ENCODE results near the gene THOC6. TPM values are rescaled to one million over a fixed set of nuclear protein-coding genes. Genes with fewer than 3 reads are reported as not detected.
"Not testable (repeated sequence)": the region's sequence is repeated elsewhere in the genome, so short reads cannot be mapped to it uniquely, and the experiment has no call there.

Gene THOC6
- total and polyA plus RNA-seq, 7 experiments from 2014 or later: 25.3 to 60.6 (median 27.0) TPM

DNA sequence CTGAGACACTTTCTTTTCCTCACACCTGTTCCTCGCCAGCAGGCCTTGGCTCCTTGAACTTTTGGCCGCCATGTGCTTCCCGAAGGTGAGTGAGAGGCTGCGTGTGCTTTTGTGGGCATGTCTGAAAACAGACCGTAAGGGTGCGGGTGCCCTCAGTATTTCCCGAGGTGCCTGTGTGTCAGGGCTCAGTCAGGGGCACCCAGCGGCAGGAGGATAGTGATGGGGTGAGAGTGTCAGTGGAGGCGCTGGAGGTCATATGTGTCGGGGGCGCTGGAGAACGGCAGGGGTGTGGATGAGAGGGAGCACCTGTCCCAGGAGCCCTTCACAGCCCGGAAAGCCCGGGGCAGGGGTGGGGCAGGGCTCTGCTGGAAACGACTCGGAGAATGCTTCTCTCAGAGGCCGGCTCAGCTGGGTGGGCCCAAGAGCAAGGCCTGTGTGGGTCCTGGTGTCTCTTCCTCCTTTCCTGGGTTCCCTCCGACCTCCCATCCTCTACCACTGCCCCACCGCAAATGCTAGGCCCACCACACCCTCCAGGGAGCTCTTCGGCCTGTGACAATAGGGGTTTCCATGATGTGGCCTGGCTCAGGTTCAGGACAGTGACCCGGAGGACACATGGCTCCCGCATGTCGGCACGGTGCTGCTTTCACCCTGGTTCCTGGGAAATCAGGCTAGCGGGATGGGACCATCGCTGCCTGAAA is 42.1 kb downstream of the THOC6 start:
- H3K27ac ChIP-seq (ENCODE audit: low read depth, low read length): peak overlapping the region; percentile 88
- peaks cover 25 to 30% of the 10 kb centered on the region in 2 donors for H3K4me1 ChIP-seq (ENCODE audit: control insufficient read depth in 2 of 2, insufficient read depth in 2 of 2, low read length in 2 of 2)
- H3K4me3 ChIP-seq (ENCODE audit: low read length): peak overlapping the region; percentile 78
- ChIA-PET CTCF (interaction anchor here (0.7 to 13.9 kb wide), 6 partner anchors 10 to 64 kb away, joined by 3 to 244 read pairs (median 6); partner anchors contain the start of gene ZNF213), POLR2A (interaction anchor here (0.7 to 10.4 kb wide), 19 partner anchors 10 to 201 kb away, joined by 3 to 182 read pairs (median 5); partner anchors contain the start of genes ZNF213 and ZSCAN10)
- Mint-ChIP-seq H3K27ac (peak overlapping the region; percentile 94 to 100 (median 98)), H3K36me3 (peaks cover 8 to 61% (median 25%) of the 10 kb centered on the region in 5 donors), H3K9me3 (peaks cover 0 to 6% (median 0%) of the 10 kb centered on the region in 11 donors), H3K4me1 (peaks cover 44 to 70% (median 61%) of the 10 kb centered on the region in 7 donors), H3K27me3 (no peaks in the 10 kb centered on the region), H3K4me3 (peak overlapping the region; percentile 98 to 100 (median 99))
- intact Hi-C loops (cut with micrococcal nuclease): loop anchor here (1.0 kb wide), 2 partner anchors 9 to 58 kb away; no protein-coding TSS in a partner anchor
- H3K36me3 ChIP-seq (ENCODE audit: control insufficient read depth in 2 of 3, insufficient read depth in 3 of 3, low read length in 3 of 3): peaks cover 0 to 20% (median 3%) of the 10 kb centered on the region in 3 experiments
- DNase-seq (peak in 2 of 9 donors; percentile 38 to 41), ATAC-seq (peak; percentile 33)
- H3K27me3 ChIP-seq (ENCODE audit: control insufficient read depth in 2 of 2, insufficient read depth in 2 of 2, low read length in 2 of 2): no peaks in the 10 kb centered on the region
- no peaks in the 10 kb centered on the region for H3K9me3 ChIP-seq (ENCODE audit: control insufficient read depth in 2 of 3, low read length in 3 of 3)

DNA sequence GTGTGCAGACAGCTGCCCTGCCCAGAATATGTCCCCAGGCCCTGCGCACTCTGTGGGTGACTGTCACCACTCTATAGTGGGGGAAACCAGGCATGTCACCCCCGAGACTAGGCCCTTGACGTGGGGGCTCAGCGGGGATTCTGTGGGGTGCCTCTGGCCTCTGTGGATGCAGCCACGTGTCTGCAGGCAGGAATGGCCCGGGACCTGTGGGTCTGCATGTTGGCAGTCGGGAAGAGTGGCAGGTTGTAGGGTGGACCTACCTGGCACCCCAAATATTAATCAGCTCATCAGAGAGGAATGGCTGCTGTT is 42.6 kb downstream of the THOC6 start:
- H3K27me3 ChIP-seq (ENCODE audit: control insufficient read depth in 2 of 2, insufficient read depth in 2 of 2, low read length in 2 of 2): no peaks in the 10 kb centered on the region
- peak overlapping the region; percentile 78 for H3K4me3 ChIP-seq (ENCODE audit: low read length)
- Mint-ChIP-seq H3K4me1 (peaks cover 49 to 75% (median 66%) of the 10 kb centered on the region in 7 donors), H3K4me3 (peak overlapping the region; percentile 98 to 100 (median 99)), H3K27me3 (no peaks in the 10 kb centered on the region), H3K36me3 (peaks cover 8 to 65% (median 25%) of the 10 kb centered on the region in 5 donors), H3K27ac (peak overlapping the region; percentile 94 to 100 (median 98)), H3K9me3 (peaks cover 0 to 6% (median 0%) of the 10 kb centered on the region in 11 donors)
- DNase-seq (no peak), ATAC-seq (no peak)
- H3K4me1 ChIP-seq (ENCODE audit: control insufficient read depth in 2 of 2, insufficient read depth in 2 of 2, low read length in 2 of 2): peaks cover 30 to 36% of the 10 kb centered on the region in 2 donors
- no peaks in the 10 kb centered on the region for H3K9me3 ChIP-seq (ENCODE audit: control insufficient read depth in 2 of 3, low read length in 3 of 3)
- peaks cover 0 to 20% (median 3%) of the 10 kb centered on the region in 3 experiments for H3K36me3 ChIP-seq (ENCODE audit: control insufficient read depth in 2 of 3, insufficient read depth in 3 of 3, low read length in 3 of 3)
- POLR2A ChIA-PET: interaction anchor here (0.7 to 10.4 kb wide), 14 partner anchors 9 to 93 kb away, joined by 3 to 182 read pairs (median 5); partner anchors contain the start of gene ZSCAN10
- intact Hi-C loops (cut with micrococcal nuclease): no loop called here
- peak overlapping the region; percentile 88 for H3K27ac ChIP-seq (ENCODE audit: low read depth, low read length)
- CTCF ChIA-PET: interaction anchor here (2.4 to 13.9 kb wide), 3 partner anchors 10 to 64 kb away, joined by 7 to 244 read pairs (median 43); partner anchors contain the start of gene ZNF213

GRCh38 chr16:3068487-3068886 is 44.7 kb downstream of the THOC6 start:
- Histone ChIP-seq H3K4me1 (ENCODE audit: control insufficient read depth in 2 of 2, insufficient read depth in 2 of 2, low read length in 2 of 2) (peaks cover 44 to 47% of the 10 kb centered on the region in 2 donors), H3K27me3 (ENCODE audit: control insufficient read depth in 2 of 2, insufficient read depth in 2 of 2, low read length in 2 of 2) (no peaks in the 10 kb centered on the region), H3K27ac (ENCODE audit: low read depth, low read length) (peak overlapping the region; percentile 88), H3K4me3 (ENCODE audit: low read length) (peak overlapping the region; percentile 78), H3K36me3 (ENCODE audit: control insufficient read depth in 2 of 3, insufficient read depth in 3 of 3, low read length in 3 of 3) (peaks cover 0 to 20% (median 3%) of the 10 kb centered on the region in 3 experiments), H3K9me3 (ENCODE audit: control insufficient read depth in 2 of 3, low read length in 3 of 3) (no peaks in the 10 kb centered on the region)
- H3K9me3 Mint-ChIP-seq: peaks cover 0 to 4% (median 0%) of the 10 kb centered on the region in 11 donors
- peak overlapping the region; percentile 91 to 100 (median 97) for H3K27ac Mint-ChIP-seq
- no peaks in the 10 kb centered on the region for H3K27me3 Mint-ChIP-seq
- POLR2A ChIA-PET: interaction anchor here (1.8 to 7.3 kb wide), 4 partner anchors 7 to 61 kb away, joined by 5 to 113 read pairs (median 50); partner anchors contain the start of gene ZSCAN10
- H3K36me3 Mint-ChIP-seq: peaks cover 8 to 61% (median 25%) of the 10 kb centered on the region in 5 donors
- intact Hi-C loops (cut with micrococcal nuclease): no loop called here
- H3K4me3 Mint-ChIP-seq: peak overlapping the region; percentile 95 to 100 (median 99)
- CTCF ChIA-PET: interaction anchor here (0.7 to 13.9 kb wide), 2 partner anchors 40 to 61 kb away, joined by 5 to 244 read pairs; partner anchors contain the start of gene ZNF213
- no peak for ATAC-seq
- DNase-seq: no peak
- H3K4me1 Mint-ChIP-seq: peaks cover 51 to 80% (median 66%) of the 10 kb centered on the region in 7 donors

GRCh38 chr16:3069146-3069545 is 45.3 kb downstream of the THOC6 start:
- ATAC-seq; H3K9me3 Mint-ChIP-seq; DNase-seq; H3K27me3 Mint-ChIP-seq; intact Hi-C loops (cut with micrococcal nuclease); H3K27me3 ChIP-seq (ENCODE audit: control insufficient read depth in 2 of 2, insufficient read depth in 2 of 2, low read length in 2 of 2); H3K9me3 ChIP-seq (ENCODE audit: control insufficient read depth in 2 of 3, low read length in 3 of 3); H3K4me3 ChIP-seq (ENCODE audit: low read length): not testable (repeated sequence)
- Histone ChIP-seq H3K36me3 (ENCODE audit: control insufficient read depth in 2 of 3, insufficient read depth in 3 of 3, low read length in 3 of 3) (peaks cover 0 to 20% (median 3%) of the 10 kb centered on the region in 3 experiments), H3K27ac (ENCODE audit: low read depth, low read length) (peak overlapping the region; percentile 24), H3K4me1 (ENCODE audit: control insufficient read depth in 2 of 2, insufficient read depth in 2 of 2, low read length in 2 of 2) (peaks cover 50 to 54% of the 10 kb centered on the region in 2 donors)
- ChIA-PET POLR2A (interaction anchor here (0.7 to 6.5 kb wide), 4 partner anchors 8 to 61 kb away, joined by 3 to 65 read pairs (median 20); partner anchors contain the start of gene ZSCAN10), CTCF (interaction anchor here (0.7 to 1.9 kb wide), 2 partner anchors 10 to 40 kb away, joined by 5 to 9 read pairs; no protein-coding TSS in a partner anchor)
- H3K27ac Mint-ChIP-seq: peak overlapping the region; percentile 73 to 100 (median 85)
- peak overlapping the region in 8 of 10 donors; percentile 20 to 100 (median 34) for H3K4me3 Mint-ChIP-seq
- H3K4me1 Mint-ChIP-seq: peaks cover 53 to 82% (median 67%) of the 10 kb centered on the region in 7 donors
- H3K36me3 Mint-ChIP-seq: peaks cover 8 to 64% (median 25%) of the 10 kb centered on the region in 5 donors

GRCh38 chr16:3070608-3071111 is 46.8 kb downstream of the THOC6 start:
- H3K36me3 ChIP-seq (ENCODE audit: control insufficient read depth in 2 of 3, insufficient read depth in 3 of 3, low read length in 3 of 3): peaks cover 0 to 20% (median 3%) of the 10 kb centered on the region in 3 experiments
- Mint-ChIP-seq H3K9me3 (peaks cover 0 to 3% (median 0%) of the 10 kb centered on the region in 11 donors), H3K4me1 (peaks cover 63 to 82% (median 70%) of the 10 kb centered on the region in 7 donors), H3K27me3 (no peaks in the 10 kb centered on the region), H3K4me3 (peak overlapping the region in 4 of 10 donors; percentile 51 to 100 (median 69)), H3K27ac (peak overlapping the region; percentile 79 to 100 (median 87)), H3K36me3 (peaks cover 6 to 66% (median 23%) of the 10 kb centered on the region in 5 donors)
- H3K27ac ChIP-seq (ENCODE audit: low read depth, low read length): peak overlapping the region; percentile 54
- intact Hi-C loops (cut with micrococcal nuclease): loop anchor here in 1 of 2 donors (10.0 kb wide), 1 partner anchor 434 kb away; the partner anchor contains the start of gene CLUAP1
- no peaks in the 10 kb centered on the region for H3K9me3 ChIP-seq (ENCODE audit: control insufficient read depth in 2 of 3, low read length in 3 of 3)
- ATAC-seq (no peak), DNase-seq (no peak)
- H3K4me1 ChIP-seq (ENCODE audit: control insufficient read depth in 2 of 2, insufficient read depth in 2 of 2, low read length in 2 of 2): peaks cover 55 to 56% of the 10 kb centered on the region in 2 donors
- ChIA-PET POLR2A (interaction anchor here (0.6 to 5.0 kb wide), 11 partner anchors 10 to 95 kb away, joined by 3 to 34 read pairs (median 3); no protein-coding TSS in a partner anchor), CTCF (interaction anchor here (0.6 to 1.9 kb wide), 4 partner anchors 12 to 55 kb away, joined by 3 to 9 read pairs (median 4); no protein-coding TSS in a partner anchor)
- H3K4me3 ChIP-seq (ENCODE audit: low read length): no peak overlapping the region
- H3K27me3 ChIP-seq (ENCODE audit: control insufficient read depth in 2 of 2, insufficient read depth in 2 of 2, low read length in 2 of 2): no peaks in the 10 kb centered on the region

DNA sequence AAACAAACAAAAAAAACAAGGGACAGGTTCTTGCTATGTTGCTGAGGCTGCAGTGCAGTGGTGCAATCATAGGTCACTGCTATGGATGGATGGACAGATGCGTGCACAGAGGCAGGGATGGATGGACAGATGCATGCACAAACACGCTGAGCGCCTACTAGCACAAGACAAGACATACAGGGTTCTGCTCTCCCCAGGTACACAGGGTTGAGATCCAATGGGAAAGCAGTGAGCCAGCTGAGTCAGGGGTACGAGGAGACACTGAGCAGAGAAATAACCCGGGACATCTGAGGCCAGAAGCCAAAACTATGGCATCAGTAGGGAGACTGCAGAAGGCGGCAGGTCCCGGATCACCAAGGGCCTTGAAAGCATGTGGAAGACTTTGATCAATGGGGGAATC is 47.8 kb downstream of the THOC6 start:
- H3K36me3 ChIP-seq (ENCODE audit: control insufficient read depth in 2 of 3, insufficient read depth in 3 of 3, low read length in 3 of 3): peaks cover 0 to 13% (median 3%) of the 10 kb centered on the region in 3 experiments
- intact Hi-C loops (cut with micrococcal nuclease): loop anchor here in 1 of 2 donors (10.0 kb wide), 1 partner anchor 433 kb away; the partner anchor contains the start of gene CLUAP1
- no peak for DNase-seq
- peaks cover 4 to 60% (median 15%) of the 10 kb centered on the region in 5 donors for H3K36me3 Mint-ChIP-seq
- ATAC-seq: no peak
- ChIA-PET CTCF (no interaction called here), POLR2A (interaction anchor here (0.9 to 5.0 kb wide), 8 partner anchors 11 to 127 kb away, joined by 3 to 34 read pairs (median 4); no protein-coding TSS in a partner anchor)
- peaks cover 65% of the 10 kb centered on the region in 2 donors for H3K4me1 ChIP-seq (ENCODE audit: control insufficient read depth in 2 of 2, insufficient read depth in 2 of 2, low read length in 2 of 2)
- H3K4me1 Mint-ChIP-seq: peaks cover 69 to 88% (median 72%) of the 10 kb centered on the region in 7 donors
- peak overlapping the region; percentile 23 to 100 (median 64) for H3K4me3 Mint-ChIP-seq
- peak overlapping the region; percentile 79 to 100 (median 90) for H3K27ac Mint-ChIP-seq
- no peak overlapping the region for H3K4me3 ChIP-seq (ENCODE audit: low read length)
- H3K27ac ChIP-seq (ENCODE audit: low read depth, low read length): no peak overlapping the region
- no peaks in the 10 kb centered on the region for H3K27me3 ChIP-seq (ENCODE audit: control insufficient read depth in 2 of 2, insufficient read depth in 2 of 2, low read length in 2 of 2)
- H3K9me3 Mint-ChIP-seq: peaks cover 0 to 3% (median 0%) of the 10 kb centered on the region in 11 donors
- H3K9me3 ChIP-seq (ENCODE audit: control insufficient read depth in 2 of 3, low read length in 3 of 3): no peaks in the 10 kb centered on the region
- no peaks in the 10 kb centered on the region for H3K27me3 Mint-ChIP-seq

Data from naive thymus-derived CD4-positive, alpha-beta T cell (primary cell).